ENCODE data around the gene PAQR5.
A peak's percentile ranks its signal among the peaks of the same experiment; 100 is the strongest.

Gene PAQR5

DNA sequence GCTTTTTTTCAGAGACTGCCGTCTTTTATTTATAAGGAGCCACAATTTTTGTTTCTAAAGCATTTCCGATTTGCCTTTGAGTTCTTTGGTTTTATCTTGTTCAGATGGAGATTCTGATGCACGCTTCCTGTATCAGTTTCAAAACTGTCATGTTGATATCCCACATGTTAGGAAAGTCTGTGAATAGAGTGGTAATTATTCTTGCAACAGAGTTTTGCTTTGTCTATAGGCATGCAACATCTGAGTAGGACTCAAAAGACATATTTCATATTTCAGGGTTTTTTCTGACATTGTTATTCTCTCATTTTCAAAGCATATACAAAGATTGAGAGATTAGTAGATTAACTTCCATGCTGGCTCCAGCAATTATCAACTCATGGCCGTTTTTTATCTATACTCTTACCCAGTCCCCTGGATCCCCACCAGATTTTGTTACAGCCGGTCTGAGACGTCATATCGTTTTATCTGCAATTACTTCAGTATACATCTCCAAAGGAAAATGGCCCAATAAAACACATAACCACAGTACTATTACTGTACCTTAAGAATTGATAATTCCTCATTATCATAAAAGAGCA, 22.4 kb downstream of the PAQR5 start:
- Histone ChIP-seq H3K4me3 (ENCODE audit: insufficient read depth in 1 of 2, low read depth in 1 of 2, low read length in 2 of 2) (no peak overlapping the region), H3K36me3 (ENCODE audit: control insufficient read depth in 1 of 2, insufficient read depth in 2 of 2, low read depth in 1 of 2, low read length in 2 of 2) (no peaks in the 10 kb centered on the region), H3K4me1 (ENCODE audit: control insufficient read depth, insufficient read depth, low read depth, low read length) (peaks cover 10% of the 10 kb centered on the region), H3K27me3 (ENCODE audit: control insufficient read depth in 1 of 2, insufficient read depth in 1 of 2, low read length in 2 of 2) (peaks cover 0 to 22% of the 10 kb centered on the region in 2 experiments), H2BK15ac (ENCODE audit: low read depth, poor library complexity, severe bottlenecking) (no peak overlapping the region), H3K23ac (ENCODE audit: low read length in 2 of 2) (no peak overlapping the region), H2BK5ac (ENCODE audit: low read depth, low read length, poor library complexity, severe bottlenecking) (no peak overlapping the region), H2AFZ (ENCODE audit: low read depth, low read length) (no peak overlapping the region), H3K18ac (ENCODE audit: low read depth in 1 of 2, low read length in 2 of 2) (no peak overlapping the region), H3K14ac (ENCODE audit: low read length in 2 of 2) (no peak overlapping the region), H3K9me3 (ENCODE audit: control insufficient read depth, low read length) (no peaks in the 10 kb centered on the region), H2AK5ac (ENCODE audit: low read length, severe bottlenecking) (no peak overlapping the region), H2BK12ac (ENCODE audit: low read length in 2 of 2) (no peak overlapping the region), H4K91ac (ENCODE audit: low read length) (no peak overlapping the region), H3K4ac (ENCODE audit: low read depth in 1 of 2, low read length in 2 of 2) (no peak overlapping the region), H3K27ac (ENCODE audit: low read length, poor library complexity, severe bottlenecking) (no peak overlapping the region), H3K4me2 (ENCODE audit: low read length, poor library complexity, severe bottlenecking) (no peak overlapping the region), H2BK120ac (ENCODE audit: low read depth, low read length) (no peak overlapping the region), H3K79me1 (replicated peaks; ENCODE audit: low read length, poor library complexity, severe bottlenecking) (no peaks in the 10 kb centered on the region), H3K9ac (ENCODE audit: low read length) (no peak overlapping the region), H4K8ac (ENCODE audit: low read length) (no peak overlapping the region)
- 84% methylated on average over 7 of the region's 7 CpGs for WGBS
- peak; percentile 31 for DNase-seq

DNA sequence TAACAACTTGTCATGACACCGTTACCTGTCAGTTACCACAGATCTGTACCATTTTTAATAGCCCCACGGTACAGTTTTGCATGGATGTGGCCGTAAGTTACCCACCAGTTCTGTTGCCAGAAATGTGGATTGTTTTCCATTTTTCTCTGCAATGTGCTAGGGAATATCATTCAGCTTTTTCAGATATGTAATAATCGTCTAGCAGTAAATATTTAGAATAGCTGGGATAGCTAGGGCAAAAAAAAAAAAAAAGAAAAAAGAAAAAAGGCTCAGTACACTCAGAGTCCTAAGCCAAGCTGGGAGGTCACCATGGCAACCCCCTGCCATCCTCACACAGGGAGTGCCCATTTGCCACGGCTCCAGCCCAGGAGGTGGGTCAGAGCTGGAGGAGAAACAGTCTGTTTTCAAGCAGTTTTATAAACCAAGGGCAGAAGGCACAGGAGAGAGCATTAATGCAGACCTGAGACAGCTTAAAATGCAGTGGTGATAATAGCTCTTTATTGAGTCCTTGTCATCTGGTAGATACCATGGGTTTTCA, 25.2 kb downstream of the PAQR5 start:
- H4K8ac ChIP-seq (ENCODE audit: low read length): no peak overlapping the region
- no peak overlapping the region for H3K4me2 ChIP-seq (ENCODE audit: low read length, poor library complexity, severe bottlenecking)
- H2BK12ac ChIP-seq (ENCODE audit: low read length in 2 of 2): no peak overlapping the region
- no peak overlapping the region for H2AK5ac ChIP-seq (ENCODE audit: low read length, severe bottlenecking)
- no peaks in the 10 kb centered on the region for H3K9me3 ChIP-seq (ENCODE audit: control insufficient read depth, low read length)
- no peak for DNase-seq
- no peaks in the 10 kb centered on the region for H3K4me1 ChIP-seq (ENCODE audit: control insufficient read depth, insufficient read depth, low read depth, low read length)
- no peak overlapping the region for H3K14ac ChIP-seq (ENCODE audit: low read length in 2 of 2)
- H2BK15ac ChIP-seq (ENCODE audit: low read depth, poor library complexity, severe bottlenecking): no peak overlapping the region
- no peak overlapping the region for H3K4ac ChIP-seq (ENCODE audit: low read depth in 1 of 2, low read length in 2 of 2)
- no peak overlapping the region for H3K18ac ChIP-seq (ENCODE audit: low read depth in 1 of 2, low read length in 2 of 2)
- H3K36me3 ChIP-seq (ENCODE audit: control insufficient read depth in 1 of 2, insufficient read depth in 2 of 2, low read depth in 1 of 2, low read length in 2 of 2): no peaks in the 10 kb centered on the region
- no peak overlapping the region for H2BK5ac ChIP-seq (ENCODE audit: low read depth, low read length, poor library complexity, severe bottlenecking)
- H3K9ac ChIP-seq (ENCODE audit: low read length): no peak overlapping the region
- H3K27ac ChIP-seq (ENCODE audit: low read length, poor library complexity, severe bottlenecking): no peak overlapping the region
- no peak overlapping the region for H2BK120ac ChIP-seq (ENCODE audit: low read depth, low read length)
- H3K27me3 ChIP-seq (ENCODE audit: control insufficient read depth in 1 of 2, insufficient read depth in 1 of 2, low read length in 2 of 2): peaks cover 0 to 23% of the 10 kb centered on the region in 2 experiments
- 78% methylated on average over 4 of the region's 5 CpGs for WGBS
- no peak overlapping the region for H2AFZ ChIP-seq (ENCODE audit: low read depth, low read length)
- no peaks in the 10 kb centered on the region for H3K79me1 ChIP-seq (replicated peaks; ENCODE audit: low read length, poor library complexity, severe bottlenecking)
- H4K91ac ChIP-seq (ENCODE audit: low read length): no peak overlapping the region
- H3K23ac ChIP-seq (ENCODE audit: low read length in 2 of 2): no peak overlapping the region
- H3K4me3 ChIP-seq (ENCODE audit: insufficient read depth in 1 of 2, low read depth in 1 of 2, low read length in 2 of 2): no peak overlapping the region

DNA sequence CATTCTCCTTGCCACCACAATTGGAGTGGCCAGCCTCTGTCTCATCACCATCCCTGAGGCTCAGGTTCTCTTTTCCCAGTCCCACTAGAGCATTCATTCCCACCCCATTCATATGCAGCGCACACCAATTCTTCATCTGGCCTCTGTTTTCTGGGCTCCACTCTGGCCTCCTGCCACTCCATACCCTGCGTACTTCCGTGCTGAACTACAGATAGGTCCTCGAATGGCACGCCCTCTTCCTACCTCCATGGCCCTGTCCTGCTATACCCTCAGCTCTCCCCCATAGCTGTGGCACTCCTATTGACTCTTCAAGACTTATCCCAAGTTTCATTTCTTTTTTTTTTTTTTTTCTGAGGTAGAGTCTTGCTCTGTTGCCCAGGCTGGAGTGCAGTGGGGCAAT, 25.9 kb downstream of the PAQR5 start:
- Histone ChIP-seq H4K91ac (ENCODE audit: low read length) (no peak overlapping the region), H2BK12ac (ENCODE audit: low read length in 2 of 2) (no peak overlapping the region), H3K4me1 (ENCODE audit: control insufficient read depth, insufficient read depth, low read depth, low read length) (no peaks in the 10 kb centered on the region), H3K9me3 (ENCODE audit: control insufficient read depth, low read length) (no peaks in the 10 kb centered on the region), H3K4me3 (ENCODE audit: insufficient read depth in 1 of 2, low read depth in 1 of 2, low read length in 2 of 2) (no peak overlapping the region), H3K23ac (ENCODE audit: low read length in 2 of 2) (no peak overlapping the region), H3K27me3 (ENCODE audit: control insufficient read depth in 1 of 2, insufficient read depth in 1 of 2, low read length in 2 of 2) (peaks cover 0 to 23% of the 10 kb centered on the region in 2 experiments), H3K9ac (ENCODE audit: low read length) (no peak overlapping the region), H2BK15ac (ENCODE audit: low read depth, poor library complexity, severe bottlenecking) (no peak overlapping the region), H3K4me2 (ENCODE audit: low read length, poor library complexity, severe bottlenecking) (no peak overlapping the region), H3K18ac (ENCODE audit: low read depth in 1 of 2, low read length in 2 of 2) (no peak overlapping the region), H2AK5ac (ENCODE audit: low read length, severe bottlenecking) (no peak overlapping the region), H4K8ac (ENCODE audit: low read length) (no peak overlapping the region), H3K36me3 (ENCODE audit: control insufficient read depth in 1 of 2, insufficient read depth in 2 of 2, low read depth in 1 of 2, low read length in 2 of 2) (no peaks in the 10 kb centered on the region), H2BK120ac (ENCODE audit: low read depth, low read length) (no peak overlapping the region), H3K79me1 (replicated peaks; ENCODE audit: low read length, poor library complexity, severe bottlenecking) (no peaks in the 10 kb centered on the region), H2BK5ac (ENCODE audit: low read depth, low read length, poor library complexity, severe bottlenecking) (no peak overlapping the region), H2AFZ (ENCODE audit: low read depth, low read length) (no peak overlapping the region), H3K27ac (ENCODE audit: low read length, poor library complexity, severe bottlenecking) (no peak overlapping the region), H3K4ac (ENCODE audit: low read depth in 1 of 2, low read length in 2 of 2) (no peak overlapping the region), H3K14ac (ENCODE audit: low read length in 2 of 2) (no peak overlapping the region)
- DNase-seq: no peak
- WGBS: 95% methylated on average over 5 of the region's 5 CpGs

DNA sequence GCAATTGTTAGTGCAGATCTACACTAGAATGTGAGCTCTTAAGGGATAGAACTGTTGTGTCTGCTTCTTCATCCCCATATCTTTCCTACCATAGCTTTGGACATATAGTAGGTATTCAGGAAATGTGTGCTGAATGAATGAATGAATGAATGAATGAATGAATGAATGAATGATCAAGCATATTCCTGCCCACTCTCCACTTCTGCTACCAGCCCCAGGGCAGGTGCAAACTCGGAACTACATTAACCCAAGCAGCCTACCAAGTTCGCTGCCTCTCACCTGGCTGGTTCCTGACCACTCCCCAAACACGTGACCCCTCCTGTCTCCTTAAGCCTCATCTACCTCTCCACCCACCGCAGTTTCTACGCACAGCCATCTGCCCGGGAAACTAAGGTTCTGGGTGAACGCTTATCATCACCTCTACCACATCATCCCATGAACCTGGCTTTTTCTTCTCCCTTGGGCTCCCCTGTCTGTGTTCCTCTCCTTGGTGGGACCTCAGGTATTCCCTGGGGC, 26.8 kb downstream of the PAQR5 start:
- no peak overlapping the region for H3K14ac ChIP-seq (ENCODE audit: low read length in 2 of 2)
- H3K4ac ChIP-seq (ENCODE audit: low read depth in 1 of 2, low read length in 2 of 2): no peak overlapping the region
- H2BK15ac ChIP-seq (ENCODE audit: low read depth, poor library complexity, severe bottlenecking): no peak overlapping the region
- H4K8ac ChIP-seq (ENCODE audit: low read length): no peak overlapping the region
- no peak overlapping the region for H3K23ac ChIP-seq (ENCODE audit: low read length in 2 of 2)
- H3K4me3 ChIP-seq (ENCODE audit: insufficient read depth in 1 of 2, low read depth in 1 of 2, low read length in 2 of 2): no peak overlapping the region
- H4K91ac ChIP-seq (ENCODE audit: low read length): no peak overlapping the region
- no peaks in the 10 kb centered on the region for H3K9me3 ChIP-seq (ENCODE audit: control insufficient read depth, low read length)
- 77% methylated on average over 7 of the region's 7 CpGs for WGBS
- H3K79me1 ChIP-seq (replicated peaks; ENCODE audit: low read length, poor library complexity, severe bottlenecking): no peaks in the 10 kb centered on the region
- no peak overlapping the region for H3K27ac ChIP-seq (ENCODE audit: low read length, poor library complexity, severe bottlenecking)
- no peaks in the 10 kb centered on the region for H3K4me1 ChIP-seq (ENCODE audit: control insufficient read depth, insufficient read depth, low read depth, low read length)
- peaks cover 0 to 20% of the 10 kb centered on the region in 2 experiments for H3K27me3 ChIP-seq (ENCODE audit: control insufficient read depth in 1 of 2, insufficient read depth in 1 of 2, low read length in 2 of 2)
- no peak overlapping the region for H2BK5ac ChIP-seq (ENCODE audit: low read depth, low read length, poor library complexity, severe bottlenecking)
- H3K9ac ChIP-seq (ENCODE audit: low read length): no peak overlapping the region
- no peak overlapping the region for H2AFZ ChIP-seq (ENCODE audit: low read depth, low read length)
- H2AK5ac ChIP-seq (ENCODE audit: low read length, severe bottlenecking): no peak overlapping the region
- no peak overlapping the region for H2BK120ac ChIP-seq (ENCODE audit: low read depth, low read length)
- no peak overlapping the region for H3K18ac ChIP-seq (ENCODE audit: low read depth in 1 of 2, low read length in 2 of 2)
- no peak overlapping the region for H3K4me2 ChIP-seq (ENCODE audit: low read length, poor library complexity, severe bottlenecking)
- H3K36me3 ChIP-seq (ENCODE audit: control insufficient read depth in 1 of 2, insufficient read depth in 2 of 2, low read depth in 1 of 2, low read length in 2 of 2): no peaks in the 10 kb centered on the region
- no peak overlapping the region for H2BK12ac ChIP-seq (ENCODE audit: low read length in 2 of 2)
- no peak for DNase-seq
